Erythroblast (primary cell): ENCODE data around the gene SLC35C1.

ENCODE experiments used
- GATA1 ChIP-seq: IDR thresholded peaks from 2 replicates; pipeline ENCODE4 v1.6.1; 2011; ENCODE audit warnings: low read depth, mild to moderate bottlenecking, control low read depth, low read length, moderate library complexity
- POLR2A ChIP-seq: IDR thresholded peaks from 2 replicates; pipeline ENCODE4 v1.6.1; 2011; ENCODE audit warnings: mild to moderate bottlenecking, low read length

DNA sequence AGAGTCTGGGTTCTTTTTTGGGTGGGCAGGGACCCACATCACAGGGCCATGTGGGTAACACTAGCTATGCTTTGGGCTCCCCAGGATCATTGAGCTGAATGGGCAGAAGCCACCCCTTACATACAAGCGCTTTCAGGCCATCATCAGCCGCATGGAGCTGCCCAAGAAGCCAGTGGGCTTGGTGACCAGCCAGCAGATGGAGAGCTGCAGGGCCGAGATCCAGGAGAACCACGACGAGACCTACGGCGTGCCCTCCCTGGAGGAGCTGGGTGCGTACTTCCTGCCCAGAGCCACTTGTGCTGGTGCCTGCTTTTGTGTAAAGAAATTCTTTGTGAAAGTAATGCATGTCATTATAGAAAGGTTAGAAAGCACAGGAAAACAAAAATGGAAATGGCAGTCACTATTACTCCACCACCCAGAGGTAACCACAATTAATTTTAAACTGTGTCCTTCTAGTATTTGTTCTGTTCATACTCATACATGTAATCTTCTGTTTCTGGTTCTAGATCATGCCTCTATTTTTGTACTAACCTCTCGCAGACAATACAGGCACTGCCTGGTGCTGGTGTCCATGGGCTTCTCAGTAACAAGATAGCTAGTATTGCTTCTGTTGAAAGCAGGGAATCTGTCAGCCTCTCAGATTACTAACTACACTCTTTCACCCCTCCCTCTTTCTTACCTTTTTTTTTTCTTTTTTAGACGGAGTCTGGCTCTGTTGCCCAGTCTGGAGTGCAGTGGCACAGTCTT, 56.0 kb downstream of the SLC35C1 start:
- TF ChIP-seq POLR2A, result no peak
- TF ChIP-seq GATA1, result no peak
